Activated T-helper 17 cell treated with anti-CD3 and anti-CD28 coated beads, Interleukin-2, amount 50 U/mL, for 72 hours (primary cell): ENCODE results near the gene LTBP3. TPM values are rescaled to one million over a fixed set of nuclear protein-coding genes. Genes with fewer than 3 reads are reported as not detected.
A peak's percentile ranks its signal among the peaks of the same experiment; 100 is the strongest.

ENCODE experiments used
- ATAC-seq: fragments of 150-1000 bp; cut with Tn5 transposase; replicated peaks from 2 replicates; pipeline ENCODE4 v1.10.0; 2021; ENCODE audit warnings: mild to moderate bottlenecking, moderate library complexity
- H3K27ac Mint-ChIP-seq: one replicate; pipeline ENCODE4 v1.8.0; 2022; ENCODE audit warnings: mixed read lengths
- H3K27me3 Mint-ChIP-seq: one replicate; pipeline ENCODE4 v1.8.0; 2022; ENCODE audit warnings: mixed read lengths
- H3K36me3 Mint-ChIP-seq: one replicate; pipeline ENCODE4 v1.8.0; 2022; ENCODE audit warnings: low read depth, mild to moderate bottlenecking, mixed read lengths
- H3K4me1 Mint-ChIP-seq: one replicate; pipeline ENCODE4 v1.8.0; 2022; ENCODE audit warnings: mixed read lengths
- H3K4me3 Mint-ChIP-seq: one replicate; pipeline ENCODE4 v1.8.0; 2022; ENCODE audit warnings: mild to moderate bottlenecking, mixed read lengths
- H3K9me3 Mint-ChIP-seq: one replicate; pipeline ENCODE4 v1.8.0; 2022; ENCODE audit warnings: mixed read lengths
- total RNA-seq, 2 donors: library from RNA; stranded (reverse); gene quantifications; one replicate each; pipeline ENCODE4 v1.2.3, GENCODE V29; 2022

LTBP3 gene
- total RNA-seq, 2 donors from 2014 or later: 54.3 to 124 TPM

DNA sequence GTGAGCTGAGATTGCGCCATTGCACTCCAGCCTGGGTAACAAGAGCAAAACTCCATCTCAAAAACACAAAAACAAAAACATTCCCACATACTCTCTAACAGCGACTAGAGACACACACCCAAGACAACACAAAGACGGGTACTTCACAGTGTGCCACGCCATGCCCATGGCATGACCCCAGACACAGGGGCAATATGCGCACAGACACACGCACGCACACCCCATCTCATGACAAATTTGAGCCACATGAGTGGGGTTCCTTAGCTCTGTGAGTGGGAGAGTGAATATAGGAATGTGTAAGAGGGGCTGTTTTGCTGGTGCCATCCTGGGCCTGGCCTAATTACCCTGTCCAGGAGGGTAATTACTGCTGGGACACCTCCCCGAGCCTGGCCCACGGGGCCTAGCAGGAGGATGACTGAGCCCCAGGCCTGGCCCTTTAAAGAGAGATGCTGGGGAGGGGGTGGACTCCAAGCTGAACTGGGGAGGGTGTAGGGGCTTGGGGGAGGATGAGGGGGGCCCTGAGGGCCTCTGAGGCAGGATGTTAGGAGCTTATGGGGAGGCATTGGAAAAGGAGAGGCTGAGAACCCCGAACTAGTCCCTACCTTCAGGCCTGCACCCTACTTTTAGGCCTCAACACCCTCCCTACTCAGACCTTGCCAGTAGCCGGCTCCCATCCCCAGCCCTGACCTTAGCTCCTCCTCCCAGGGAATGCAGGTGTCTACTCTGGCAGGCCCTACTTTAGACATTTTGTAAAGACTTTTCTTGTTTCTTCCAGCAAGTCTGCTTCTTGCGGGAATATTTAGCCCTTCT lies 1.5 kb downstream of the LTBP3 start:
- Mint-ChIP-seq H3K36me3 (peaks cover 22% of the 10 kb centered on the region), H3K9me3 (no peaks in the 10 kb centered on the region), H3K4me3 (peak overlapping the region; percentile 82), H3K27ac (peak overlapping the region; percentile 75), H3K4me1 (peaks cover 55% of the 10 kb centered on the region), H3K27me3 (no peaks in the 10 kb centered on the region)
- no peak for ATAC-seq

- peak overlapping the region; percentile 82 for H3K4me3 Mint-ChIP-seq
- no peaks in the 10 kb centered on the region for H3K27me3 Mint-ChIP-seq
- peak; percentile 52 for ATAC-seq
- H3K4me1 Mint-ChIP-seq: peaks cover 58% of the 10 kb centered on the region
- peaks cover 29% of the 10 kb centered on the region for H3K36me3 Mint-ChIP-seq
- peak overlapping the region; percentile 75 for H3K27ac Mint-ChIP-seq
- no peaks in the 10 kb centered on the region for H3K9me3 Mint-ChIP-seq
These were observed 2.4 kb downstream of the LTBP3 start for GRCh38 chr11:65555693-65556231.

- peak overlapping the region; percentile 75 for H3K27ac Mint-ChIP-seq
- peak overlapping the region; percentile 82 for H3K4me3 Mint-ChIP-seq
- no peaks in the 10 kb centered on the region for H3K9me3 Mint-ChIP-seq
- H3K4me1 Mint-ChIP-seq: peaks cover 50% of the 10 kb centered on the region
- no peaks in the 10 kb centered on the region for H3K27me3 Mint-ChIP-seq
- ATAC-seq: no peak
- H3K36me3 Mint-ChIP-seq: peaks cover 37% of the 10 kb centered on the region
These were observed 3.2 kb downstream of the LTBP3 start for GRCh38 chr11:65554842-65555430.

GRCh38 chr11:65554057-65554818 lies 3.9 kb downstream of the LTBP3 start:
- ATAC-seq: no peak
- H3K9me3 Mint-ChIP-seq: no peaks in the 10 kb centered on the region
- H3K4me1 Mint-ChIP-seq: peaks cover 45% of the 10 kb centered on the region
- H3K27me3 Mint-ChIP-seq: no peaks in the 10 kb centered on the region
- H3K36me3 Mint-ChIP-seq: peaks cover 44% of the 10 kb centered on the region
- H3K27ac Mint-ChIP-seq: peak overlapping the region; percentile 75
- H3K4me3 Mint-ChIP-seq: peak overlapping the region; percentile 82

GRCh38 chr11:65553301-65554001 lies 4.7 kb downstream of the LTBP3 start:
- H3K4me1 Mint-ChIP-seq: peaks cover 46% of the 10 kb centered on the region
- H3K27ac Mint-ChIP-seq: no peak overlapping the region
- H3K36me3 Mint-ChIP-seq: peaks cover 52% of the 10 kb centered on the region
- peak; percentile 32 for ATAC-seq
- H3K4me3 Mint-ChIP-seq: peak overlapping the region; percentile 30
- H3K27me3 Mint-ChIP-seq: no peaks in the 10 kb centered on the region
- no peaks in the 10 kb centered on the region for H3K9me3 Mint-ChIP-seq

GRCh38 chr11:65552388-65552951 lies 5.7 kb downstream of the LTBP3 start:
- peak overlapping the region; percentile 42 for H3K4me3 Mint-ChIP-seq
- no peaks in the 10 kb centered on the region for H3K9me3 Mint-ChIP-seq
- peak overlapping the region; percentile 20 for H3K27ac Mint-ChIP-seq
- no peak for ATAC-seq
- H3K27me3 Mint-ChIP-seq: no peaks in the 10 kb centered on the region
- H3K36me3 Mint-ChIP-seq: peaks cover 58% of the 10 kb centered on the region
- peaks cover 53% of the 10 kb centered on the region for H3K4me1 Mint-ChIP-seq

DNA sequence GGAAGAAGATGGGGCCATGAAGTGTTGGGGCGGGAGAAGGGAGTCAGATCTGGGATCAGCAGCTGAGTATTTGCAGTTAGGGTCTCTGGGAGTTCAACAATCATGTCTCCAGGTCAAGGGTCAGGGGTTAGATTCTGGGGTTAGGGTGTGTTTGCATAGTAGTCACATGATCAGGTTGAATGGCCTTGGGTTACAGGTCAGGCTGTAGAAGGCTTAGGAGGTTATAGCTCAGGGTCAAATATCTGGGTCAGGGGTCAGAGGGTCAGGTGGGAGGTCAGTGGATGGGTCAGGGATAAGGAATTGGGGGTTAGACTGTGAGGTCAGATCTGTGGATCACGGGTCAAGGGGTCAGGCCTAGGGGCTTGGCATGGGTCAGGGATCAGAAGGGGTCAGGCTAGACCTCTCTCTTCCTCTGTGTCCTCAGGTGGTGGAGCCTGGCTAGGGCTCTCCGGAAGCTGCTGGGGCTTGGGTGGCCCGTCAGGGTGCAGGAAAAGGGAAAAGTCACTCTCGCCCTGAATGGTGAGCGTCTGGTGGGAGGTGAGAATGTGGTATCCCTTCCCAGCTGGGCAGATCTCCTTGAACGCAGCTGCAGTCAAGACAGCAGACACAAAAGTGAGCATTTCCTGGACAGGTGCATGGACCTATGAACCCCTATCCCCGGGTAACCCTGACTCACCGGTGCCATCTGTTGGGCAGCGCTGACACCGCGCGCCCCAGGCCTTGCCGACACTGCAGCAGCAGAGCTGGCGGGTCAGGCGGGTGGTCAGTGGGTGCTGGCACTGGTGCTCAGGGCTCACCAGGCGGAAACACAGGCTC lies 6.4 kb downstream of the LTBP3 start:
- H3K36me3 Mint-ChIP-seq: peaks cover 60% of the 10 kb centered on the region
- H3K4me1 Mint-ChIP-seq: peaks cover 53% of the 10 kb centered on the region
- peak; percentile 46 for ATAC-seq
- peak overlapping the region; percentile 42 for H3K4me3 Mint-ChIP-seq
- H3K9me3 Mint-ChIP-seq: no peaks in the 10 kb centered on the region
- peak overlapping the region; percentile 20 for H3K27ac Mint-ChIP-seq
- no peaks in the 10 kb centered on the region for H3K27me3 Mint-ChIP-seq

DNA sequence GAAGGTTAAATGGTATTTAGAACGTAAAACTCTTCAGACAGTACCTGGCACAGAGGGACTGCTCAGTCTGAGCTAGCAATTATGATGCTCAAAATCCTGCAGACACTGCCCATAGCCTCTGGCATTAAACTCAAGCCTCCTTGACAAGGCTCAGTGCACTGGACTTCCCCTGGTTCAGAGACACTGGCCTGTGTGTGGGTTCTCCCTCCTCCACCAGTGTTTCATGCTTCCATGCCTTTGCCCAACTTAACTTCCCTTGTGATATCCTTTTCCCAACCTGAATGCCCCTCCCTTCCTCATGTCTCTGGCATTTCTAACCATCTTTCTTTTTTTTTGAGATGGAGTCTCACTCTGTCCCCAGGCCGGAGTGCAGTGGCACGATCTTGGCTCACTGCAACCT lies 9.1 kb downstream of the LTBP3 start:
- no peak for ATAC-seq
- H3K9me3 Mint-ChIP-seq: no peaks in the 10 kb centered on the region
- H3K27ac Mint-ChIP-seq: no peak overlapping the region
- H3K36me3 Mint-ChIP-seq: peaks cover 75% of the 10 kb centered on the region
- peaks cover 43% of the 10 kb centered on the region for H3K4me1 Mint-ChIP-seq
- H3K4me3 Mint-ChIP-seq: no peak overlapping the region
- H3K27me3 Mint-ChIP-seq: no peaks in the 10 kb centered on the region

DNA sequence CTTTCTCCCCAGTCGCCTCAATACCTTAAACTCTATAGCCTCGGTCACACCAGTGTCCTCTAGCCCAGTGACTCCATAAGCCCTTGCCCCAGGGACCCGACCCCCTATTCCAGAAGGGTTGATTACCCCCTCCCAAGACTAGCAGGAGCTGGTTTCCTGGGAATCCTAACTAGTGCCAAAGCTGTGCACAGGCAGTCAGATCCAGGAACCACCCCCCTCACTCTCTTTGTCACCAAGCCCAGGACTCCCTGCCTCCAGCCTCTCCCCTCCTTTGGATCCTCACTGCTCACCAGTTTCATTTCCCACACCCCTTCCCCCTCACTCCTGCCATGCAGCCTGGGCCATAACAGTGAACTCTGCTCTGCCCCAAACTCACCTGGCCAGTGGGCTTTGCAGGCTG lies 9.8 kb downstream of the LTBP3 start:
- Mint-ChIP-seq H3K4me3 (peak overlapping the region; percentile 85), H3K27me3 (no peaks in the 10 kb centered on the region), H3K4me1 (peaks cover 43% of the 10 kb centered on the region), H3K27ac (peak overlapping the region; percentile 31), H3K36me3 (peaks cover 82% of the 10 kb centered on the region), H3K9me3 (no peaks in the 10 kb centered on the region)
- no peak for ATAC-seq

GRCh38 chr11:65547446-65548125 lies 10.6 kb downstream of the LTBP3 start:
- peak overlapping the region; percentile 85 for H3K4me3 Mint-ChIP-seq
- H3K36me3 Mint-ChIP-seq: peaks cover 84% of the 10 kb centered on the region
- peaks cover 42% of the 10 kb centered on the region for H3K4me1 Mint-ChIP-seq
- ATAC-seq: no peak
- peak overlapping the region; percentile 31 for H3K27ac Mint-ChIP-seq
- H3K27me3 Mint-ChIP-seq: no peaks in the 10 kb centered on the region
- no peaks in the 10 kb centered on the region for H3K9me3 Mint-ChIP-seq

DNA sequence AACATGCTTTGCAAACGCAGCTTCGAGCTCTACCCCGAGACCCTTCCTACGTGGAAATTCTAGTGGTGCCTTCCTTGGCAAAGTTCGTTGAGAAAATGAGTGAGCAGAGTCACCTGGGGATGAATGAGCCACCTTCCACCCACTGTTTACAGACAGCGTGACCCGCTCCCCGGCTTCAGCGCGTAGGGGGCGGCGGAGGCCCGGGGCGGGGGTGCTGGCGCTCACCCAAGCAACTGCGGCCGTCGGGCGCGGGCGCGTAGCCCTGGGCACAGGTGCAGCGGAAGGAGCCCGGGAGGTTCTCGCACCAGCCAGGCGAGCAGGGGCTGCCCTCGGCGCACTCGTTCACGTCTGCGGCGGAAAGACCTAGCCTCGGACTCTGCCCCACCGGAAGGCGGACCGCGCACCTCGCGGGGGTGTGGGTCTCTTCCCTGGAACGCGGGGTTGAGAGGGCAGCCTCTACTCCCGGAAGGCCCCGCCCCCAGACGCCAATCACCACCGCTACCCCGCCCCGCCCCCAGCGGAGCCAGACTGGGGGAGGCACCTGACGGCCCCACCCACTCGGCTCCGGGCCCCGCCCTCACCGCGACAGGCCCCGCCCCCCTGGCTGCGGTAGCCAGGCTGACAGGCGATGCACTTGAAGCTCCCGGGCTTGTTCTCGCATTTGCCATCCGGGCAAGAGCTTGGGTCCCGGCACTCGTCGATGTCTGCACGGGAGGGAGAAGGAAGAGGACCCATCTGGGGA lies 11.8 kb downstream of the LTBP3 start:
- Mint-ChIP-seq H3K36me3 (peaks cover 81% of the 10 kb centered on the region), H3K4me3 (peak overlapping the region; percentile 85), H3K4me1 (peaks cover 37% of the 10 kb centered on the region), H3K27me3 (no peaks in the 10 kb centered on the region), H3K27ac (peak overlapping the region; percentile 84), H3K9me3 (no peaks in the 10 kb centered on the region)
- peak; percentile 90 for ATAC-seq

DNA sequence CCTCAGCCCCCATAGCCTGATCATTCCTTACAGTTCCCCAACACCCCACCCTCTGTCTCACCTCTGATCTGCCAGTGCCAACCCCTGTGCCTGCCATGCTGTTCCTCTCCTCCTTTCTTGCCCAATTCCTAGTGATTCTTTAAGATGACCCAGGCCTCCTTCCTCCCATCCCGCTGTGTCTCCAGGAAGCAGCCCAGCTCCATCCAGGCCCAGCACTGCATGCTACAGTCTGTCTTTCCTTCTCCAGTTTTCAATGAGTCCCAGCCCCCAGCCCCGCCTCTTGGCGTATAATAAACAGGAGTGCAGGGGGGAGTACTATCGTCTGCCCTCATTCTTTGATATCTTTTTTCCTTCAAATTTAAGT lies 12.3 kb downstream of the LTBP3 start:
- Mint-ChIP-seq H3K36me3 (peaks cover 79% of the 10 kb centered on the region), H3K27me3 (no peaks in the 10 kb centered on the region), H3K27ac (peak overlapping the region; percentile 84), H3K9me3 (no peaks in the 10 kb centered on the region), H3K4me3 (peak overlapping the region; percentile 85), H3K4me1 (peaks cover 36% of the 10 kb centered on the region)
- no peak for ATAC-seq
